ENCODE results near the gene RASA3.

Gene RASA3

GRCh38 chr13:113967206-113967720, 165.2 kb downstream of the RASA3 start:
- DNase-seq (ENCODE audit: extremely low read depth, low read depth), result no peak
- no peak for TF ChIP-seq CTCF (IDR thresholded peaks at IDR 0.05; ENCODE audit: low read depth, low read length)

DNA sequence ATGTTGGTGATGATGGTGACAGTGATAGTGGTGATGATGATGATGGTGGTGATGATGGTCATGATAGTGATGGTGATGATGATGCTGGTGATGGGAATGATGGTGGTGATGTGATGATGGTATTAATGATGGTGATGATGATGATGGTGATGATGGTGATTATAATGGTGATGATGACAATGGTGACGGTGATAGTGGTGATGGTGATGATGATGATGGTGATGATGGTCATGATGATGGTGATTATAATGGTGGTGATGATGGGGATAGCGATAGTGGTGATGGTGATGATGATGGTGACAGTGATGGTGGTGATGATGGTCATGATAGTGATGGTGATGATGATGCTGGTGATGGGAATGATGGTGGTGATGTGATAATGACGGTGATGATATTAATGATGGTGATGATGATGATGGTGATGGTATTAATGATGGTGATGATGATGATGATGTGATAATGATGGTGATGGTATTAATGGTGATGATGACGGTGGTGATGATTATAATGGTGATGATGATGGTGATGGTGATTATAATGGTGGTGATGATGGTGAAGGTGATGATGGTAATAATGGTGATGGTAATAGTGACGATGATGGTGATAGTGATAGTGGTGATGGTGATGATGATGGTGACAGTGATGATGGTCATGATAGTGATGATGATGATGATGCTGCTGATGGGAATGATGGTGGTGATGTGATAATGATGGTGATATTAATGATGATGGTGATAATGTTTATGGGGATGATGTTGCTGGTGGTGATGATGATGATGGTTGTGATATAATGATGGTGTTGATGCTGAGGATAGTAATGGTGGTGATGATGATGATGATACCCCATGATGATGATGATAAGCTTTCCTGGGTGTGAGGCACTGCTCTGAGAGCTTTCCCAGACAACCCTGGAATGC, 166.2 kb downstream of the RASA3 start:
- TF ChIP-seq CTCF (IDR thresholded peaks at IDR 0.05; ENCODE audit: low read depth, low read length), result no peak
- no peak for DNase-seq (ENCODE audit: extremely low read depth, low read depth)

DNA sequence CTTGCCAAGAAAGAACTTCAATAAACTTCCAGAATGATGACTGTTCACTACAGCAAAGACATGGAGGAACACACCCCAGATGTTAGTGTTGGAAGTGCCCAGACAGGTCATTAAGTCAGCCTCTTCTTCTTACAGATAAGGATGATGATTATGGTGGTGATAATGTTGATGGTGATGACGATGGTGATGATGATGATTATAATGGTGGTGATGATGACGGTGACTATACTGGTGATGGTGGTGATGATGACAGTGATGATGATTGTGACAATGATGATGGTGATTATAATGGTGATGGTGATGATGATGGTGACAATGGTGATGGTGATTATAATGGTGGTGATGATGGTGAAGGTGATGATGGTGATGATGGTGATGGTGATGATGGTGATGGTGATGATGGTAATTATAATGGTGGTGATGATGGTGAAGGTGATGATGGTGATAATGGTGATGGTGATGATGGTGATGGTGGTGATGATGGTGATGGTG, 167.0 kb downstream of the RASA3 start:
- no peak for TF ChIP-seq CTCF (IDR thresholded peaks at IDR 0.05; ENCODE audit: low read depth, low read length)

DNA sequence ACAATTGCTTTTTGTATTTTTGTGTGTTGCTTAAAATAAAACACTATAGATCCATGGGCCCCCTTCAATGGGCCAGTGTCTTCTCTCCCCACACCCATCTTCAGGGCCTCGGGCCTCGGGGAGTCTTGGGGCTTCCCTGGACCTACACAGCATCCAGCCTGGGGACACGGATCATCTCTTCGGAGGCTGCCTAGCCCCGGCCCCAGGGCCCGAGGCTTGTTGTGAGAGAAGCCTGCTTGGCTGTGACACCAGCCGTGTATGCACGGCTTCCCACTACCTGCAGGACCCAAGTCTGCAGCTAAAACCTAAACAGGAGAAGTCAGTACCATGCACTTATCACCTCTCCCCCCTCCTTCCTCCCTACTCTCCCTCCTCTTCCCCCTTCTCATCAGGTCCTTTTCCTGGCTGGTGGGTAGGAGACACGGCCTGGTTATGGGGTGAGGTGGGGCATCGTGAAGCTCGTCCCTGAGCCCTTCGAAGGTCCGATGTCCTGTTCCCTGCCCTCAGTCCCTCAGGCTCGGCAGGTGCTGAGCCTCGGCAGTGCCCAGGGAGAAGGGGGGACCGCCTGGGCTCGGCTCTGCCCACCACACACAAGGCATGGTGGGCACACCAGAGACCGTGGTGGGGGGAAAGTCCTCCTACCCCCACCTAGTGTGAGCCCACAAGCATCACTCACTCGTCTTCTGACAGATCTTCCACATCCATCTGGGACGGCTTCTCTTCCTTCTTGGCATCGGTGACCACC, 168.0 kb downstream of the RASA3 start:
- TF ChIP-seq CTCF (IDR thresholded peaks at IDR 0.05; ENCODE audit: low read depth, low read length), result no peak

More for the DNA sequence above, 167.0 kb downstream of the RASA3 start:
- no peak for DNase-seq (ENCODE audit: extremely low read depth, low read depth)

DNA sequence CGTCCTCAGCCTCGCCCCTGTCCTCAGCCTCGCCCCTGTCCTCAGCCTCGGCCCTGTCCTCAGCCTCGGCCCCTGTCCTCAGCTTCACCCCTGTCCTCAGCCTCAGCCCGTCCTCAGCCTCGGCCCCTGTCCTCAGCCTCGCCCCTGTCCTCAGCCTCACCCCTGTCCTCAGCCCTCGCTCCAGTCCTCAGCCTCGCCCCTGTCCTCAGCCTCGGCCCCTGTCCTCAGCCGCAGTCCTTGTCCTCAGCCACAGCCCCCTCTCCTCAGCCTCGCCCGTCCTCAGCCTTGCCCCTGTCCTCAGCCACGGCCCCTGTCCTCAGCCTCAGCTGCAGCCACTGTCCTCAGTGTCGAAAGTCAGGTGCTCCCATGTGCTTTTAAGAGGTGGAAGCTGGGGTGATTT, 169.0 kb downstream of the RASA3 start:
- TF ChIP-seq CTCF (IDR thresholded peaks at IDR 0.05; ENCODE audit: low read depth, low read length), result no peak
- no peak for DNase-seq (ENCODE audit: extremely low read depth, low read depth)

More for the DNA sequence above, 168.0 kb downstream of the RASA3 start:
- DNase-seq (ENCODE audit: extremely low read depth, low read depth), result no peak

DNA sequence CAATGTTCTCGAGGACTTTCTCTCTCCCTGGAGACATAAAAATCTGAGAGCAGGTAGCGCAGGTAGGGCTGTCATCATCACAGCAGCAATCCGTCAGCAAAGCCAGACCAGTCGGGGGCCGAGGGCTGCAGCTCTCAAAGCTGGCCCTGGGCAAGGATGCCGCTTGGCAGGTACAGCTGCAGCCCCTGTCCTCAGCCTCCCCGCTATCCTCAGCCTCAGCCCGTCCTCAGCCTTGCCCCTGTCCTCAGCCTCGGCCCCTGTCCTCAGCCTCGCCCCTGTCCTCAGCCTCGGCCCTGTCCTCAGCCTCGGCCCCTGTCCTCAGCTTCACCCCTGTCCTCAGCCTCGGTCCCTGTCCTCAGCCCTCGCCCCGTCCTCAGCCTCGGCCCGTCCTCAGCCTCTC, 169.4 kb downstream of the RASA3 start:
- no peak for DNase-seq (ENCODE audit: extremely low read depth, low read depth)
- no peak for TF ChIP-seq CTCF (IDR thresholded peaks at IDR 0.05; ENCODE audit: low read depth, low read length)

Measured in AG09319 (cell line).